ENCODE results near the gene MAP6.
A peak's percentile ranks its signal among the peaks of the same experiment; 100 is the strongest.

MAP6 gene

DNA sequence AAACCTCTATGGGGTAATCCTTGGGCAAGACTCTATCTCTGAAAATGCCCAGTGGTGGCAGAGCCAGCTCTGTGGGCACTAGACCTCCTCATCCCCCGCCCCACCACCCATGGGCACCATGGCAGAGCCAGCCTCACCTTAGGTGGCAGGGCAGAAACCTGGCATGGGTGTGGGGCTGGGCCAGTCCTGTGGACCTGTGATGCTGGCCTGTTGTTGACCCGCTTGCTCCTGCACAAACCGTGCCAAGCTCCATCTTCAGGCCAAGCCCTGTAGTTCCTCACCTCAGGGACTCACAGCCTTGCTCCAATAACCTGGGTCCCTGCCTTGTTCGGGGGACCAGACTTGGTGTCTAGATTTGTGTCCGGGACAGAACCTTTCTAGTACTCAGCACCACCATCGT lies 115.7 kb downstream of the MAP6 start:
- TF ChIP-seq, protein P1, sequence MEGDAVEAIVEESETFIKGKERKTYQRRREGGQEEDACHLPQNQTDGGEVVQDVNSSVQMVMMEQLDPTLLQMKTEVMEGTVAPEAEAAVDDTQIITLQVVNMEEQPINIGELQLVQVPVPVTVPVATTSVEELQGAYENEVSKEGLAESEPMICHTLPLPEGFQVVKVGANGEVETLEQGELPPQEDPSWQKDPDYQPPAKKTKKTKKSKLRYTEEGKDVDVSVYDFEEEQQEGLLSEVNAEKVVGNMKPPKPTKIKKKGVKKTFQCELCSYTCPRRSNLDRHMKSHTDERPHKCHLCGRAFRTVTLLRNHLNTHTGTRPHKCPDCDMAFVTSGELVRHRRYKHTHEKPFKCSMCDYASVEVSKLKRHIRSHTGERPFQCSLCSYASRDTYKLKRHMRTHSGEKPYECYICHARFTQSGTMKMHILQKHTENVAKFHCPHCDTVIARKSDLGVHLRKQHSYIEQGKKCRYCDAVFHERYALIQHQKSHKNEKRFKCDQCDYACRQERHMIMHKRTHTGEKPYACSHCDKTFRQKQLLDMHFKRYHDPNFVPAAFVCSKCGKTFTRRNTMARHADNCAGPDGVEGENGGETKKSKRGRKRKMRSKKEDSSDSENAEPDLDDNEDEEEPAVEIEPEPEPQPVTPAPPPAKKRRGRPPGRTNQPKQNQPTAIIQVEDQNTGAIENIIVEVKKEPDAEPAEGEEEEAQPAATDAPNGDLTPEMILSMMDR (IDR thresholded peaks at IDR 0.05; ENCODE audit: unreplicated experiment in 3 of 3), result no peak
- peaks cover 44% of the 10 kb centered on the region for H3K4me1 Mint-ChIP-seq
- H3K36me3 Mint-ChIP-seq (ENCODE audit: low read depth), result no peaks in the 10 kb centered on the region
- peaks cover 2% of the 10 kb centered on the region for H3K9me3 Mint-ChIP-seq
- H3K27ac Mint-ChIP-seq, result peak overlapping the region in 2 of 3 experiments; percentile 54 to 94
- no peaks in the 10 kb centered on the region for H3K27me3 Mint-ChIP-seq (ENCODE audit: low read depth)
- H3K4me3 Mint-ChIP-seq, result no peak overlapping the region

DNA sequence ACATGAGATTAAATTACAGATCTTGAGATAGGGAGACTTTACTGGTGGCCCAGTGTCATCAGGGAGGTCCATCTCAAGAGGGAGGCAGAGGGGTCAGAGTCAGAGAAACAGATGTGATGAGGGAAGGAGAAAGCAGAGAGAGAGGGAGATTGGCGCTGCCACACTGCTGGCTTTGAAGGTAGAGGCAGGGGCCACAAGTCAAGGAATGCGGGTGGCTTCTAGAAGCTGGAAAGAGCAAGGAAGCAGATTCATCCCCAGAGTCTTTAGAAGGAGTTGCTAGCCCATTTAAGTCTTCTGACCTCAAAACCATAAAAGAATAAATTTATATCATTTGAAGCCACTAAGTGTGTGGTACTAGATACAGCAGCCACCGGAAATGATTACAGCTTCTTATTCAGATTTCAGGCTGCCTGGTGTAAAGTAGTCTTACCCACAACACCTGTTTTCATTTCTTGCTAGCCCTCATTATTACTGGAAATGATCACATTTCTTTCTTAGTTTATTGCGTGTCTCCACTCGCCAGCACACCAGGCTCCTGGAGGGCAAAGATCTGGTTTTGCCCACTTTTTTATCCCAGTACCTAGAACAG lies 119.4 kb downstream of the MAP6 start:
- Mint-ChIP-seq H3K27me3 (ENCODE audit: low read depth) (no peaks in the 10 kb centered on the region), H3K9me3 (peaks cover 2% of the 10 kb centered on the region), H3K36me3 (ENCODE audit: low read depth) (no peaks in the 10 kb centered on the region), H3K4me1 (peaks cover 18% of the 10 kb centered on the region), H3K4me3 (no peak overlapping the region), H3K27ac (peak overlapping the region in 1 of 3 experiments; percentile 19)
- TF ChIP-seq, protein P1 (IDR thresholded peaks at IDR 0.05; ENCODE audit: unreplicated experiment in 3 of 3), result no peak

DNA sequence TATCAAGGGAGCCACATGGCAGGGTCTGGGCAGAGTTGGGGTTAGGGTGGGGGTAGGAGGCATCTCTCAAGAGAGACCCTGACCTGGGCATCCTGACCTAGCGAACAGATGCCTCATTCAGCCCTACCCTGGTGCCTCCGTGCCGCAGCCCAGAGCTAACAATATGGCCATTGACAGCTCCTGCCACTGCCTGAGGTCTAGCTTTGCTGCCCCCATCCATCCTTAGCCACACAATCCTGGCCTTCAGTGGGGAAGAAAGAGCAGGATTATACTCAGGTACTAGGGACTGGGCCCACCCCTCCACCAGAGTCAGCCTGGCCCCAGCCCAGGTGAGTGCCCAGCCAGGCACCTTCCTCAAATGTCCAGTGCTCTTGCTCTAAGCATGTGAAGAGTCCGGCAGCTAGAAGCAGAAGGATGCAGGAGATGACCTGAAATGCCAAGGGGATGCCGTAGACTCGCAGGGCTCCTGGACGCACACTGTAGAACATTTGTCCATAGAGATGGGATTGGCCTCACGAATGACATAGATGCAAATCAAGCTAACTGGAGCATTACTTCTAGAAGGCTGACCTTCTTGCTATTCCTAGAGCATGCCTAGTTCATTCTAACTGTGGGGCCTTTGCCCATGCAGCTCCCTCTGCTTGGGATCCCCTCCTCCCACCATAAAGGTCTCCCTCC lies 120.1 kb downstream of the MAP6 start:
- H3K4me1 Mint-ChIP-seq, result peaks cover 11% of the 10 kb centered on the region
- H3K27me3 Mint-ChIP-seq (ENCODE audit: low read depth), result no peaks in the 10 kb centered on the region
- H3K9me3 Mint-ChIP-seq, result peaks cover 2% of the 10 kb centered on the region
- H3K4me3 Mint-ChIP-seq, result no peak overlapping the region
- TF ChIP-seq, protein P1 (IDR thresholded peaks at IDR 0.05; ENCODE audit: unreplicated experiment in 3 of 3), result no peak
- no peaks in the 10 kb centered on the region for H3K36me3 Mint-ChIP-seq (ENCODE audit: low read depth)
- peak overlapping the region in 1 of 3 experiments; percentile 19 for H3K27ac Mint-ChIP-seq

DNA sequence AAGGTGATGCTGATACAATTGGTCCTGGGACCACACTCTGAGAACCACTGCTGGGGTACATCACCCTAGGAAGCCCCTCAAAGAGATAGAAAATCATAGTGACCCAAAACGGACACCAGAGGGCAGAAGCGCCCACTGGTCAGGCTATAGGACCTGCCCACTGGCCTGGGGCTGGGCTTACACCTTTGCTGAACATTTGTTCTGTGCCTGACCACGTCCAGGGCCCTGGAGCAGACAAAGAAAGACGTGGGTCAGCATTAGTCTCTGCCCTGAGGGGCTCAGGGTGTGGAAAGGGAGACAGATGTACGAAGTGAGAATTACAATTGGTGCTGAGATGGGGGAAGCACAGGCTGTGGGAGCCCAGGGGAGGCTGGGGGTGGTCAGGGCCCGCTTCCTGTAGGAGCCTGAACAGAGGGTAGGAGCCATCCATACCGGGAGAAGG lies 121.2 kb downstream of the MAP6 start:
- H3K27ac Mint-ChIP-seq, result peak overlapping the region; percentile 73 to 92 (median 84)
- peak overlapping the region in 1 of 3 experiments; percentile 7 for H3K4me3 Mint-ChIP-seq
- H3K27me3 Mint-ChIP-seq (ENCODE audit: low read depth), result no peaks in the 10 kb centered on the region
- peaks cover 6% of the 10 kb centered on the region for H3K4me1 Mint-ChIP-seq
- TF ChIP-seq, protein P1 (IDR thresholded peaks at IDR 0.05; ENCODE audit: unreplicated experiment in 3 of 3), result peak; percentile 84 to 94 (median 93)
- no peaks in the 10 kb centered on the region for H3K36me3 Mint-ChIP-seq (ENCODE audit: low read depth)
- peaks cover 2% of the 10 kb centered on the region for H3K9me3 Mint-ChIP-seq

DNA sequence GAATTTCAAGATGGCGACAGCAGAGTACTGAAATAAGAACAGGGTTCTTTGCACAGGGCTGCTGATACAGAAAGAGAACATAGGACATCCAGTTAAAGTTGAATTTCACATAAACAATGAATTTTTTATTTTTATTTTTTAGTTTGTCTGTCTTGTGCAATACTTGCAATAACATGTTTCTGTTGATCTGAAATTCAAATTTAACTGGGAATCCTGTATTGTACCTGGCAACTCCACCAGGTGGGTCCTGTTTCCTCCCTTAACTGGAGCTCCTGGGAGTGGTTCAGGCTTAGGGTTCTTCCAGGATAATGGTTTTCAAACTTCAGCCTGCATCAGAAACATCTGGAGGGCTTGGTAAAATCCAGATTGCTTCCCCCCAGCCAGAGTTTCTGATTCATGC lies 121.7 kb downstream of the MAP6 start:
- H3K27me3 Mint-ChIP-seq (ENCODE audit: low read depth), result no peaks in the 10 kb centered on the region
- TF ChIP-seq, protein P1 (IDR thresholded peaks at IDR 0.05; ENCODE audit: unreplicated experiment in 3 of 3), result no peak
- no peak overlapping the region for H3K4me3 Mint-ChIP-seq
- no peaks in the 10 kb centered on the region for H3K36me3 Mint-ChIP-seq (ENCODE audit: low read depth)
- peak overlapping the region in 2 of 3 experiments; percentile 73 to 92 for H3K27ac Mint-ChIP-seq
- peaks cover 2% of the 10 kb centered on the region for H3K9me3 Mint-ChIP-seq
- H3K4me1 Mint-ChIP-seq, result peaks cover 6% of the 10 kb centered on the region
